Mesothelial cell of epicardium (in vitro differentiated cells): ENCODE measurements around the gene MED8. TPM values are rescaled to one million over a fixed set of nuclear protein-coding genes. Genes with fewer than 3 reads are reported as not detected.
A peak's percentile ranks its signal among the peaks of the same experiment; 100 is the strongest.

Experiments
- DNase-seq, 2 experiments: peaks; one replicate each; pipeline ENCODE4 v3.0.0; 2021; ENCODE audit warnings: low spot score in 2 of 2; ENCODE audit not compliant: unreplicated experiment in 2 of 2
- H3K27ac Mint-ChIP-seq: 2 replicates; pipeline ENCODE4 v1.8.0; 2021; ENCODE audit warnings: mixed read lengths
- H3K27me3 Mint-ChIP-seq: 2 replicates; pipeline ENCODE4 v1.8.0; 2021; ENCODE audit warnings: low read depth, mixed read lengths
- H3K36me3 Mint-ChIP-seq: 2 replicates; pipeline ENCODE4 v1.8.0; 2021; ENCODE audit warnings: mixed read lengths
- H3K4me1 Mint-ChIP-seq: 2 replicates; pipeline ENCODE4 v1.8.0; 2021; ENCODE audit warnings: mixed read lengths
- H3K4me3 Mint-ChIP-seq: 2 replicates; pipeline ENCODE4 v1.8.0; 2021; ENCODE audit warnings: mild to moderate bottlenecking, moderate library complexity, mixed read lengths
- H3K9me3 Mint-ChIP-seq: 2 replicates; pipeline ENCODE4 v1.8.0; 2021; ENCODE audit warnings: mixed read lengths
- total RNA-seq: library from RNA; stranded (reverse); gene quantifications from 3 replicates; pipeline ENCODE4 v1.2.1, GENCODE V29; 2021
- TF ChIP-seq, protein P1 (sequence below): fragments of 200-600 bp; sonication (generic); IDR thresholded peaks from one replicate; pipeline ENCODE4 v1.5.0; 2021; ENCODE audit warnings: antibody characterized with exemption; ENCODE audit not compliant: unreplicated experiment

The MED8 gene
- total RNA-seq, 1 donor from 2014 or later: 30.4 TPM

DNA sequence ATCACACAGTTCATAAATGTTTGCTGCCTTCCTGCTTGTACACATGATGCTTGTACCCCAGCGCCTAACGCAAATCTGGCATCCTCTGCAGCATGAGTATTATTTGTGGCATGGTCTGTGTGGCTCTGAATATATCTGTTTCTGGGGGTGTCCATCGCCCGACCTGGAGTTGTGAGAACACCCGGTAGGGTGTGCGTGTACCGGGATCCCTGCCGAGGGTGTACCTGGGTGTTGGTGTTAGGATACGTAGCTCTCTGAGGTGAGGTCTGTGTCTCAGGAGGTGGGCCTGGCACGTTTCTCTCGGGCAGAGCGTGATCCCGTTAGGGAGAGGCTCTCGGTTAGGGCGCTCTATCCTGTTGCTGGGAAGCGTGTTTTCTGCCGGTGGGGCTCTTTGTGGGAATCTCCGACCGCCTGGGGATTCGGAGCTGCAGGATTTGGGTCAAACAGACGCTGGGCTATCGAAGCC is 41.2 kb downstream of the MED8 start:
- no peak for DNase-seq
- Mint-ChIP-seq H3K9me3 (no peaks in the 10 kb centered on the region), H3K27ac (peak overlapping the region; percentile 37), H3K27me3 (peaks cover 3% of the 10 kb centered on the region), H3K4me1 (peaks cover 13% of the 10 kb centered on the region), H3K4me3 (peak overlapping the region; percentile 53), H3K36me3 (no peaks in the 10 kb centered on the region)
- TF ChIP-seq, protein P1, sequence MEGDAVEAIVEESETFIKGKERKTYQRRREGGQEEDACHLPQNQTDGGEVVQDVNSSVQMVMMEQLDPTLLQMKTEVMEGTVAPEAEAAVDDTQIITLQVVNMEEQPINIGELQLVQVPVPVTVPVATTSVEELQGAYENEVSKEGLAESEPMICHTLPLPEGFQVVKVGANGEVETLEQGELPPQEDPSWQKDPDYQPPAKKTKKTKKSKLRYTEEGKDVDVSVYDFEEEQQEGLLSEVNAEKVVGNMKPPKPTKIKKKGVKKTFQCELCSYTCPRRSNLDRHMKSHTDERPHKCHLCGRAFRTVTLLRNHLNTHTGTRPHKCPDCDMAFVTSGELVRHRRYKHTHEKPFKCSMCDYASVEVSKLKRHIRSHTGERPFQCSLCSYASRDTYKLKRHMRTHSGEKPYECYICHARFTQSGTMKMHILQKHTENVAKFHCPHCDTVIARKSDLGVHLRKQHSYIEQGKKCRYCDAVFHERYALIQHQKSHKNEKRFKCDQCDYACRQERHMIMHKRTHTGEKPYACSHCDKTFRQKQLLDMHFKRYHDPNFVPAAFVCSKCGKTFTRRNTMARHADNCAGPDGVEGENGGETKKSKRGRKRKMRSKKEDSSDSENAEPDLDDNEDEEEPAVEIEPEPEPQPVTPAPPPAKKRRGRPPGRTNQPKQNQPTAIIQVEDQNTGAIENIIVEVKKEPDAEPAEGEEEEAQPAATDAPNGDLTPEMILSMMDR: no peak

DNA sequence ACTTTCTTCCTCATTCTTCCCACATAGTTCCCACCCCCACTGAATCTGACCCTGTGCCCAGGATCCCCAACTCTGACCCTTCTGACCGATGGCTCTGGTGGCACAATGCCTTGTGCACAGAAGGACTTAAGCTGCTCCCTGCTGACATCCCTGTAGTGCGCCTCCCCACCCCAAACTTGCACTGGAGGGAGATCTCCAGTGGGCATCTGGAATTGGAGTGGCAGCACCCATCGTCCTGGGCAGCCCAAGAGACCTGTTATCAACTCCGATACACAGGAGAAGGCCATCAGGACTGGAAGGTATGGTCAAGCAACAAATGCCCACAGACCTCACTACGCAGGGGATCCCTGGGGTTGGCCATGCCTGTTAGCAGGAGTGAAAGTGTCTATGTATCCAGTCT is 43.0 kb downstream of the MED8 start:
- Mint-ChIP-seq H3K27ac (no peak overlapping the region), H3K4me1 (peaks cover 13% of the 10 kb centered on the region), H3K9me3 (no peaks in the 10 kb centered on the region), H3K36me3 (no peaks in the 10 kb centered on the region), H3K4me3 (no peak overlapping the region), H3K27me3 (peaks cover 3% of the 10 kb centered on the region)
- TF ChIP-seq, protein P1: no peak
- DNase-seq: no peak

DNA sequence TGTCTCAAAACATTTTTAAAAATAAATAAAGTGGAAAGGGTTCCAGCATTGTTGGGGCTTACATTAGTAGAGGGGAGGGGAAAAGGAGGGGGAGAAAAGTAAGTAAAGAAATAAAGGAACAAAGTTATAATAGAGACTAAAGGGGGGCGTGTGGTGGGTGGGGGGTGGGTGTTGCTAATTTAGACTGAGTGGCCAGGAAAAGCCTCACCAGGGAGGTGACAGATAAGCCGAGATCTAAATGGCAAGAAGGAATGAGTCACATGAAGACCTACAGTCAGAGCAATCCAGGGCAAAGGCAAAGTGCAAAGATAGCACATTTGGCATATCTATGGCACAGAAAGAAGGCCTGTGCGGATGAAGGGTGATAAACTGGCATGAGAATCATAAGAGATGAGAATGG is 44.5 kb downstream of the MED8 start:
- no peaks in the 10 kb centered on the region for H3K36me3 Mint-ChIP-seq
- no peak for DNase-seq
- no peaks in the 10 kb centered on the region for H3K9me3 Mint-ChIP-seq
- no peak overlapping the region for H3K27ac Mint-ChIP-seq
- H3K4me3 Mint-ChIP-seq: no peak overlapping the region
- H3K27me3 Mint-ChIP-seq: peaks cover 3% of the 10 kb centered on the region
- H3K4me1 Mint-ChIP-seq: peaks cover 13% of the 10 kb centered on the region
- TF ChIP-seq, protein P1: no peak

DNA sequence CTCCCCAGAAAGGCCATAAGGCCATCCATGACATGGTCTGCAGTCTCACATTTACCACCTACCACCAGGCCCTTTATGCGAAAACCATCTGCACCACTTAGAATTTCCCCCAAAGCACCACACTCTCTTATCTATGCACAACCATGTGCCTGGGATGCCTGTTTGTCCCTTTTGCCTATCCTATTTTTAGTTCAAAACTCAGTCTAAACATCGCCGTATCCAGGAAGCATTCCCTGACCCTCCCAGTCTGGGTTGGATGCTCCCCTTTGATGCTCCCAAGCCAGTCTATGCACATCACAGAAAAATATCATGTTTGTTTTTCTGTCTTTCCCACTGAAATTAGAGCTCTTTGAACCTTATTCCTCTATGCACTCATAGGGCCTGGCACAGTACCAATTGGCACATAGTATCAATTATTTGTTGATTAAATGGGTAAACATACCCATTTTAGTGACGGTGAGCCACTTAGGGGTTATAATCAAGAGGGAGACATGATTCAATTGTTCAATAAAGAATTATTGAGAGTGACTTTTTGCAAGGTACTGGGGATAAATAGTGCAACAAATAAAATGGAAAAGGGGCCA is 45.2 kb downstream of the MED8 start:
- no peaks in the 10 kb centered on the region for H3K36me3 Mint-ChIP-seq
- H3K27me3 Mint-ChIP-seq: peaks cover 3% of the 10 kb centered on the region
- no peaks in the 10 kb centered on the region for H3K9me3 Mint-ChIP-seq
- H3K27ac Mint-ChIP-seq: no peak overlapping the region
- H3K4me3 Mint-ChIP-seq: no peak overlapping the region
- peaks cover 6% of the 10 kb centered on the region for H3K4me1 Mint-ChIP-seq
- TF ChIP-seq, protein P1: no peak
- DNase-seq: no peak

DNA sequence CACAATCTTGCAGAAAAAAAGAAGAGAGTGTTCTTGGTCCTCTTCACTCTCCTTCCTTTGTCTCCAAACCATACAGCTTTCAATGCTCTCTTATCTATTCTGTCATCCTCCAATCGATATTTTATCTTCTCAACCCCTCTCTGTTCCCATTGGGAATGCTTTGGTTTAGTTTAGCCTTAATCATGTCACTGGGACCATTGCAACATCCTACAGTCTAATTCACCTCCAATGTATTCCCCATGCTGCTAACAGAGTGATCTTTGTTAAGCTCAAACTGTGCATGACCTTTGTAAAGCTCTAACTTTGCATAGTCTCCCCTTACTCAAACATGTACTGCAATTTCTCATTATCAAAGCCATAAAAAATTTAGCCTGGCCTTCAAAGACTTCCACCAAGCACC is 49.0 kb downstream of the MED8 start:
- Mint-ChIP-seq H3K27ac (no peak overlapping the region), H3K4me1 (no peaks in the 10 kb centered on the region), H3K9me3 (no peaks in the 10 kb centered on the region), H3K4me3 (no peak overlapping the region), H3K27me3 (peaks cover 3% of the 10 kb centered on the region), H3K36me3 (no peaks in the 10 kb centered on the region)
- no peak for DNase-seq
- TF ChIP-seq, protein P1: no peak
